HG03103 (cell line): ENCODE measurements around the gene TNP1.

Experiments used
- ATAC-seq: cut with Tn5 transposase; IDR thresholded peaks from one replicate; pipeline ENCODE4 v1.9.1; 2021; ENCODE audit warnings: low read depth; ENCODE audit not compliant: unreplicated experiment

The TNP1 gene

GRCh38 chr2:216859944-216860343 is at the start of gene TNP1:
Gene TNP1 (minus strand): TSS chr2:216860064. CDS start chr2:216860034, 30 bp downstream.
- ATAC-seq, result no peak

GRCh38 chr2:216908300-216908699 is 48.4 kb upstream of the TNP1 start:
- no peak for ATAC-seq

GRCh38 chr2:216905649-216906329 is 45.9 kb upstream of the TNP1 start:
- ATAC-seq, result no peak

- ATAC-seq, result no peak
These were observed 45.1 kb upstream of the TNP1 start for GRCh38 chr2:216904974-216905373.

GRCh38 chr2:216904554-216904953 is 44.7 kb upstream of the TNP1 start:
- no peak for ATAC-seq

GRCh38 chr2:216903470-216903869 is 43.6 kb upstream of the TNP1 start:
- ATAC-seq, result no peak

- ATAC-seq, result no peak
These were observed 41.4 kb upstream of the TNP1 start for GRCh38 chr2:216901273-216901672.

- ATAC-seq, result no peak
These were observed 40.5 kb upstream of the TNP1 start for GRCh38 chr2:216900406-216900805.

GRCh38 chr2:216897561-216898203 is 37.8 kb upstream of the TNP1 start:
- no peak for ATAC-seq

GRCh38 chr2:216890138-216890537 is 30.3 kb upstream of the TNP1 start:
- ATAC-seq, result no peak

GRCh38 chr2:216888887-216889622 is 29.2 kb upstream of the TNP1 start:
- no peak for ATAC-seq

GRCh38 chr2:216888081-216888480 is 28.2 kb upstream of the TNP1 start:
- no peak for ATAC-seq

GRCh38 chr2:216887138-216887537 is 27.3 kb upstream of the TNP1 start:
- no peak for ATAC-seq

GRCh38 chr2:216885117-216885553 is 25.3 kb upstream of the TNP1 start:
- ATAC-seq, result no peak

GRCh38 chr2:216884347-216884746 is 24.5 kb upstream of the TNP1 start:
- ATAC-seq, result no peak

- no peak for ATAC-seq
These were observed 23.0 kb upstream of the TNP1 start for GRCh38 chr2:216882876-216883275.

- no peak for ATAC-seq
These were observed 21.5 kb upstream of the TNP1 start for GRCh38 chr2:216881411-216881810.

- no peak for ATAC-seq
These were observed 20.8 kb upstream of the TNP1 start for GRCh38 chr2:216880509-216881184.

- no peak for ATAC-seq
These were observed 20.1 kb upstream of the TNP1 start for GRCh38 chr2:216879727-216880508.

GRCh38 chr2:216878072-216878471 is 18.2 kb upstream of the TNP1 start:
- ATAC-seq, result no peak
